MM.1S (cell line): ENCODE results near the gene CST2.

Experiments used
- EZH2 ChIP-seq: fragments of 300-600 bp; sonication (generic); optimal IDR thresholded peaks from 2 replicates; pipeline ENCODE3; 2017; ENCODE audit warnings: low read depth, mild to moderate bottlenecking, antibody characterized with exemption, low read length, mixed read lengths
- TF ChIP-seq, protein P1 (sequence below): fragments of 300-600 bp; sonication (generic); IDR thresholded peaks from 2 replicates; pipeline ENCODE4 v1.5.1; 2016; ENCODE audit warnings: antibody characterized with exemption, low read length, mixed read lengths

DNA sequence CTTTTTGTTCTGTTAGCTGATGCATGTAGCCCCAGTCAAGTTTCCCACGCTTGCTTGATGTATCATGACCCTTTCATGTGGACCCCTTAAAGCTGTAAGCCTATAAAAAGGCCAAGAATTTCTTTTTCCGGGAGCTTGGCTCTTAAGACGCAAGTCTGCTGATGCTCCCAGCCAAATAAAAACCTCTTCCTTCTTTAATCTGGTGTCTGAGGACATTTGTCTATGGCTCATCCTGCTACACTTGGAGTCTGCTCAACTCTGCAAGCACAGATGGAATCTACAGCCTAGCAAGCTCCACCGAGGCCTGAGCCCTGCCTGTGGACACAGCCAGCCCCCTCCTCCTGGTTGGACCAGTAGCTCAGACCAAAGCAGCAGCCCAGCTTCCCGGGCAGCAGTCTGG, 3.4 kb downstream of the CST2 start:
- no peak for TF ChIP-seq EZH2
- TF ChIP-seq, protein P1, sequence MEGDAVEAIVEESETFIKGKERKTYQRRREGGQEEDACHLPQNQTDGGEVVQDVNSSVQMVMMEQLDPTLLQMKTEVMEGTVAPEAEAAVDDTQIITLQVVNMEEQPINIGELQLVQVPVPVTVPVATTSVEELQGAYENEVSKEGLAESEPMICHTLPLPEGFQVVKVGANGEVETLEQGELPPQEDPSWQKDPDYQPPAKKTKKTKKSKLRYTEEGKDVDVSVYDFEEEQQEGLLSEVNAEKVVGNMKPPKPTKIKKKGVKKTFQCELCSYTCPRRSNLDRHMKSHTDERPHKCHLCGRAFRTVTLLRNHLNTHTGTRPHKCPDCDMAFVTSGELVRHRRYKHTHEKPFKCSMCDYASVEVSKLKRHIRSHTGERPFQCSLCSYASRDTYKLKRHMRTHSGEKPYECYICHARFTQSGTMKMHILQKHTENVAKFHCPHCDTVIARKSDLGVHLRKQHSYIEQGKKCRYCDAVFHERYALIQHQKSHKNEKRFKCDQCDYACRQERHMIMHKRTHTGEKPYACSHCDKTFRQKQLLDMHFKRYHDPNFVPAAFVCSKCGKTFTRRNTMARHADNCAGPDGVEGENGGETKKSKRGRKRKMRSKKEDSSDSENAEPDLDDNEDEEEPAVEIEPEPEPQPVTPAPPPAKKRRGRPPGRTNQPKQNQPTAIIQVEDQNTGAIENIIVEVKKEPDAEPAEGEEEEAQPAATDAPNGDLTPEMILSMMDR: no peak
